Loucy (cell line): Measurements from ENCODE around the gene PLCD3.
A peak's percentile ranks its signal among the peaks of the same experiment; 100 is the strongest.

ENCODE experiments used
- H2AFZ ChIP-seq: fragments of 200-600 bp; sonication (generic); 2 replicates; pipeline ENCODE4 v1.6.0; 2016; ENCODE audit warnings: antibody characterized with exemption, mild to moderate bottlenecking, low read length, moderate library complexity
- H3F3A ChIP-seq: fragments of 200-600 bp; 2 replicates; pipeline ENCODE4 v1.6.0; 2016; ENCODE audit warnings: antibody characterized with exemption, low read depth, mild to moderate bottlenecking
- H3K27me3 ChIP-seq: fragments of 200-600 bp; sonication (generic); 2 replicates; pipeline ENCODE4 v1.6.1; 2014; ENCODE audit warnings: low read length, mild to moderate bottlenecking; ENCODE audit not compliant: insufficient read depth, poor library complexity, severe bottlenecking
- H3K36me3 ChIP-seq: fragments of 200-600 bp; sonication (generic); 2 replicates; pipeline ENCODE4 v1.6.1; 2016; ENCODE audit warnings: low read length; ENCODE audit not compliant: insufficient read depth
- H3K4me1 ChIP-seq: fragments of 200-600 bp; sonication (generic); 2 replicates; pipeline ENCODE4 v1.5.1; 2014; ENCODE audit warnings: low read length, mild to moderate bottlenecking; ENCODE audit not compliant: insufficient read depth, poor library complexity, severe bottlenecking
- H3K4me2 ChIP-seq: fragments of 200-600 bp; sonication (generic); 2 replicates; pipeline ENCODE4 v1.6.0; 2014; ENCODE audit warnings: antibody characterized with exemption, low read length, low read depth, mild to moderate bottlenecking; ENCODE audit not compliant: poor library complexity, severe bottlenecking
- H3K4me3 ChIP-seq: fragments of 200-600 bp; sonication (generic); 2 replicates; pipeline ENCODE4 v1.5.1; 2014; ENCODE audit warnings: low read length, mild to moderate bottlenecking, mixed read lengths; ENCODE audit not compliant: poor library complexity, severe bottlenecking
- H3K79me2 ChIP-seq: fragments of 200-600 bp; sonication (generic); 2 replicates; pipeline ENCODE4 v1.6.1; 2014; ENCODE audit warnings: low read length; ENCODE audit not compliant: insufficient read depth
- H3K9ac ChIP-seq: fragments of 200-600 bp; sonication (generic); 2 replicates; pipeline ENCODE4 v1.6.0; 2014; ENCODE audit warnings: mild to moderate bottlenecking, low read depth, low read length, moderate library complexity; ENCODE audit not compliant: poor library complexity, severe bottlenecking
- H3K9me2 ChIP-seq: fragments of 200-600 bp; sonication (generic); replicated peaks from 2 replicates; pipeline ENCODE4 v1.6.1; 2016; ENCODE audit warnings: low read depth, low read length, mixed read lengths
- H3K9me3 ChIP-seq: fragments of 200-600 bp; sonication (generic); 2 replicates; pipeline ENCODE4 v1.6.1; 2014; ENCODE audit warnings: mild to moderate bottlenecking, antibody characterized with exemption, low read length, low read depth; ENCODE audit not compliant: insufficient read depth
- H4K20me1 ChIP-seq: fragments of 200-600 bp; sonication (generic); 2 replicates; pipeline ENCODE4 v1.6.0; 2014; ENCODE audit warnings: antibody characterized with exemption, low read length, mild to moderate bottlenecking; ENCODE audit not compliant: insufficient read depth, poor library complexity, severe bottlenecking
- EZH2phosphoT487 ChIP-seq: fragments of 200-600 bp; IDR thresholded peaks from 2 replicates; pipeline ENCODE4 v1.6.1; 2018; ENCODE audit warnings: antibody characterized with exemption, mild to moderate bottlenecking, moderate library complexity, borderline replicate concordance
- TF ChIP-seq, protein P1 (sequence below): fragments of 200-600 bp; sonication (generic); conservative IDR thresholded peaks from 2 replicates; pipeline ENCODE4 v1.5.1; 2014; ENCODE audit warnings: mild to moderate bottlenecking, antibody characterized with exemption, low read length

Gene PLCD3

GRCh38 chr17:45098869-45099616 lies 33.3 kb downstream of the PLCD3 start:
- peaks cover 75% of the 10 kb centered on the region; the same call in 1 of the 2 replicates for H3K36me3 ChIP-seq
- no peak overlapping the region for H2AFZ ChIP-seq
- no peak overlapping the region for H3K9ac ChIP-seq
- no peaks in the 10 kb centered on the region for H3K9me2 ChIP-seq
- no peaks in the 10 kb centered on the region for H4K20me1 ChIP-seq
- no peak for TF ChIP-seq EZH2phosphoT487
- TF ChIP-seq, protein P1, sequence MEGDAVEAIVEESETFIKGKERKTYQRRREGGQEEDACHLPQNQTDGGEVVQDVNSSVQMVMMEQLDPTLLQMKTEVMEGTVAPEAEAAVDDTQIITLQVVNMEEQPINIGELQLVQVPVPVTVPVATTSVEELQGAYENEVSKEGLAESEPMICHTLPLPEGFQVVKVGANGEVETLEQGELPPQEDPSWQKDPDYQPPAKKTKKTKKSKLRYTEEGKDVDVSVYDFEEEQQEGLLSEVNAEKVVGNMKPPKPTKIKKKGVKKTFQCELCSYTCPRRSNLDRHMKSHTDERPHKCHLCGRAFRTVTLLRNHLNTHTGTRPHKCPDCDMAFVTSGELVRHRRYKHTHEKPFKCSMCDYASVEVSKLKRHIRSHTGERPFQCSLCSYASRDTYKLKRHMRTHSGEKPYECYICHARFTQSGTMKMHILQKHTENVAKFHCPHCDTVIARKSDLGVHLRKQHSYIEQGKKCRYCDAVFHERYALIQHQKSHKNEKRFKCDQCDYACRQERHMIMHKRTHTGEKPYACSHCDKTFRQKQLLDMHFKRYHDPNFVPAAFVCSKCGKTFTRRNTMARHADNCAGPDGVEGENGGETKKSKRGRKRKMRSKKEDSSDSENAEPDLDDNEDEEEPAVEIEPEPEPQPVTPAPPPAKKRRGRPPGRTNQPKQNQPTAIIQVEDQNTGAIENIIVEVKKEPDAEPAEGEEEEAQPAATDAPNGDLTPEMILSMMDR: peak; percentile 94
- H3K79me2 ChIP-seq: no peaks in the 10 kb centered on the region
- H3K4me3 ChIP-seq: no peak overlapping the region
- H3F3A ChIP-seq: no peaks in the 10 kb centered on the region
- no peak overlapping the region for H3K4me2 ChIP-seq
- H3K9me3 ChIP-seq: no peaks in the 10 kb centered on the region
- H3K27me3 ChIP-seq: no peaks in the 10 kb centered on the region
- H3K4me1 ChIP-seq: no peaks in the 10 kb centered on the region

- Histone ChIP-seq H3K36me3 (peaks cover 75% of the 10 kb centered on the region; the same call in 1 of the 2 replicates), H3K9me2 (no peaks in the 10 kb centered on the region), H3K4me2 (no peak overlapping the region), H3K9ac (no peak overlapping the region), H2AFZ (no peak overlapping the region), H3F3A (no peaks in the 10 kb centered on the region), H3K79me2 (no peaks in the 10 kb centered on the region), H4K20me1 (no peaks in the 10 kb centered on the region), H3K4me1 (no peaks in the 10 kb centered on the region), H3K9me3 (no peaks in the 10 kb centered on the region), H3K27me3 (no peaks in the 10 kb centered on the region), H3K4me3 (no peak overlapping the region)
- TF ChIP-seq, protein P1: no peak
- no peak for TF ChIP-seq EZH2phosphoT487
Observed at GRCh38 chr17:45098081-45098868, 34.0 kb downstream of the PLCD3 start.

GRCh38 chr17:45096926-45097325 lies 35.4 kb downstream of the PLCD3 start:
- no peak overlapping the region for H3K9ac ChIP-seq
- H4K20me1 ChIP-seq: no peaks in the 10 kb centered on the region

More at GRCh38 chr17:45096926-45097325, 35.4 kb downstream of the PLCD3 start:
- Histone ChIP-seq H3K27me3 (no peaks in the 10 kb centered on the region), H3K36me3 (peaks cover 74% of the 10 kb centered on the region; the same call in 1 of the 2 replicates), H3K4me1 (no peaks in the 10 kb centered on the region), H3K79me2 (no peaks in the 10 kb centered on the region), H3K4me2 (no peak overlapping the region), H3K9me2 (no peaks in the 10 kb centered on the region), H3K9me3 (no peaks in the 10 kb centered on the region), H3K4me3 (no peak overlapping the region), H3F3A (no peaks in the 10 kb centered on the region), H2AFZ (no peak overlapping the region)
- TF ChIP-seq, protein P1: no peak
- no peak for TF ChIP-seq EZH2phosphoT487
